ENCODE results near the gene METTL2A. TPM values are rescaled to one million over a fixed set of nuclear protein-coding genes. Genes with fewer than 3 reads are reported as not detected.
"Not testable (repeated sequence)": the region's sequence is repeated elsewhere in the genome, so short reads cannot be mapped to it uniquely, and the experiment has no call there.

METTL2A gene
- polyA plus RNA-seq (ENCODE audit: insufficient read length in 4 of 4): 10 to 100 TPM; 19.3 to 25.7 (median 22.0) TPM

- DNase-seq (ENCODE audit: low read depth in 4 of 4, low spot score in 3 of 4): peak; percentile 55 to 76 (median 66)
These were observed at the start of gene METTL2A for GRCh38 chr17:62423647-62424461. Gene METTL2A, plus strand, starts transcription at chr17:62423897. Its CDS starts 6 bp downstream, at chr17:62423903.

- DNase-seq (ENCODE audit: low read depth in 4 of 4, low spot score in 3 of 4): no peak
These were observed 43.4 kb upstream of the METTL2A start, which contains the start of gene EFCAB3 for GRCh38 chr17:62380253-62380652. Gene EFCAB3, plus strand, starts transcription at chr17:62380553. Its CDS starts 2,427 bp downstream, at chr17:62382980.

GRCh38 chr17:62381561-62381960 is 42.1 kb upstream of the METTL2A start:
- no peak for DNase-seq (ENCODE audit: low read depth in 4 of 4, low spot score in 3 of 4)

GRCh38 chr17:62388856-62389255 is 34.8 kb upstream of the METTL2A start:
- no peak for DNase-seq (ENCODE audit: low read depth in 4 of 4, low spot score in 3 of 4)

- no peak for DNase-seq (ENCODE audit: low read depth in 4 of 4, low spot score in 3 of 4)
These were observed 30.8 kb upstream of the METTL2A start for GRCh38 chr17:62392908-62393307.

GRCh38 chr17:62398891-62399290 is 24.8 kb upstream of the METTL2A start:
- DNase-seq (ENCODE audit: low read depth in 4 of 4, low spot score in 3 of 4): no peak

GRCh38 chr17:62405451-62405850 is 18.2 kb upstream of the METTL2A start:
- DNase-seq (ENCODE audit: low read depth in 4 of 4, low spot score in 3 of 4): no peak

GRCh38 chr17:62413090-62413489 is 10.6 kb upstream of the METTL2A start:
- not testable (repeated sequence) for DNase-seq (ENCODE audit: low read depth in 4 of 4, low spot score in 3 of 4)

GRCh38 chr17:62426214-62426613 is 2.5 kb downstream of the METTL2A start:
- DNase-seq (ENCODE audit: low read depth in 4 of 4, low spot score in 3 of 4): not testable (repeated sequence)

- DNase-seq (ENCODE audit: low read depth in 4 of 4, low spot score in 3 of 4): not testable (repeated sequence)
These were observed 11.6 kb downstream of the METTL2A start for GRCh38 chr17:62435251-62435650.

GRCh38 chr17:62441181-62441580 is 17.5 kb downstream of the METTL2A start:
- DNase-seq (ENCODE audit: low read depth in 4 of 4, low spot score in 3 of 4): not testable (repeated sequence)

- no peak for DNase-seq (ENCODE audit: low read depth in 4 of 4, low spot score in 3 of 4)
These were observed 20.4 kb downstream of the METTL2A start for GRCh38 chr17:62444063-62444462.

- DNase-seq (ENCODE audit: low read depth in 4 of 4, low spot score in 3 of 4): not testable (repeated sequence)
These were observed 22.1 kb downstream of the METTL2A start for GRCh38 chr17:62445791-62446190.

GRCh38 chr17:62452195-62452594 is 28.5 kb downstream of the METTL2A start:
- DNase-seq (ENCODE audit: low read depth in 4 of 4, low spot score in 3 of 4): not testable (repeated sequence)

- DNase-seq (ENCODE audit: low read depth in 4 of 4, low spot score in 3 of 4): not testable (repeated sequence)
These were observed 29.3 kb downstream of the METTL2A start for GRCh38 chr17:62453041-62453440.

GRCh38 chr17:62453656-62454055 is 30.0 kb downstream of the METTL2A start:
- DNase-seq (ENCODE audit: low read depth in 4 of 4, low spot score in 3 of 4): not testable (repeated sequence)

GRCh38 chr17:62454111-62454510 is 30.4 kb downstream of the METTL2A start:
- DNase-seq (ENCODE audit: low read depth in 4 of 4, low spot score in 3 of 4): not testable (repeated sequence)

GRCh38 chr17:62456016-62456415 is 32.3 kb downstream of the METTL2A start:
- DNase-seq (ENCODE audit: low read depth in 4 of 4, low spot score in 3 of 4): no peak

- DNase-seq (ENCODE audit: low read depth in 4 of 4, low spot score in 3 of 4): not testable (repeated sequence)
These were observed 34.8 kb downstream of the METTL2A start for GRCh38 chr17:62458483-62458882.

GRCh38 chr17:62464422-62464821 is 40.7 kb downstream of the METTL2A start:
- not testable (repeated sequence) for DNase-seq (ENCODE audit: low read depth in 4 of 4, low spot score in 3 of 4)

- not testable (repeated sequence) for DNase-seq (ENCODE audit: low read depth in 4 of 4, low spot score in 3 of 4)
These were observed 41.6 kb downstream of the METTL2A start for GRCh38 chr17:62465271-62465670.

Measured in right renal pelvis (tissue), 4 donors.